SU-DHL-6 (cell line): ENCODE measurements around the gene CSNK2A3.

Source experiments
- H2AFZ ChIP-seq: fragments of 200-600 bp; sonication (generic); 2 replicates; pipeline ENCODE4 v1.6.1; 2014; ENCODE audit warnings: low read depth, mild to moderate bottlenecking, moderate library complexity, mixed read lengths, antibody characterized with exemption, low read length; ENCODE audit not compliant: severe bottlenecking
- H3F3A ChIP-seq: fragments of 200-600 bp; shearing (Covaris generic); 2 replicates; pipeline ENCODE4 v1.6.0; 2016; ENCODE audit warnings: antibody characterized with exemption, mild to moderate bottlenecking; ENCODE audit not compliant: insufficient read depth
- H3K27ac ChIP-seq: fragments of 200-600 bp; sonication (generic); 2 replicates; pipeline ENCODE4 v1.5.1; 2016; ENCODE audit warnings: low read depth, mild to moderate bottlenecking, low read length, moderate library complexity, mixed read lengths
- H3K27me3 ChIP-seq: fragments of 200-600 bp; sonication (generic), shearing (Covaris generic); 2 replicates; pipeline ENCODE4 v1.6.0; 2014; ENCODE audit warnings: mild to moderate bottlenecking, low read length
- H3K36me3 ChIP-seq: fragments of 200-600 bp; sonication (generic); 2 replicates; pipeline ENCODE4 v1.6.1; 2014; ENCODE audit warnings: mild to moderate bottlenecking, low read length, mixed read lengths
- H3K4me2 ChIP-seq: fragments of 300-600, 200-600 bp; shearing (Covaris generic), sonication (generic); 2 replicates; pipeline ENCODE4 v1.6.0; 2014; ENCODE audit warnings: low read length, low read depth, mild to moderate bottlenecking; ENCODE audit not compliant: poor library complexity, severe bottlenecking
- H3K4me3 ChIP-seq: fragments of 200-600 bp; sonication (generic); 2 replicates; pipeline ENCODE4 v1.5.1; 2014; ENCODE audit warnings: antibody characterized with exemption, low read length, mild to moderate bottlenecking, mixed read lengths; ENCODE audit not compliant: insufficient read depth, poor library complexity, severe bottlenecking
- H3K79me2 ChIP-seq: fragments of 200-600 bp; sonication (generic); 2 replicates; pipeline ENCODE4 v1.6.1; 2014; ENCODE audit warnings: mild to moderate bottlenecking, low read length, moderate library complexity; ENCODE audit not compliant: insufficient read depth
- H3K9ac ChIP-seq: fragments of 200-600 bp; sonication (generic); 2 replicates; pipeline ENCODE4 v1.7.0; 2014; ENCODE audit warnings: mild to moderate bottlenecking, low read length
- H3K9me2 ChIP-seq: fragments of 200-600 bp; sonication (generic); replicated peaks from 2 replicates; pipeline ENCODE4 v1.6.1; 2014; ENCODE audit warnings: low read length; ENCODE audit not compliant: insufficient read depth
- H3K9me3 ChIP-seq: fragments of 200-600 bp; sonication (generic); 2 replicates; pipeline ENCODE4 v1.6.1; 2014; ENCODE audit warnings: low read length, mixed read lengths; ENCODE audit not compliant: insufficient read depth
- H4K20me1 ChIP-seq: fragments of 200-600 bp; sonication (generic); 2 replicates; pipeline ENCODE4 v1.6.1; 2014; ENCODE audit warnings: low read depth, mild to moderate bottlenecking, antibody characterized with exemption, low read length, moderate library complexity, mixed read lengths
- CTCF ChIP-seq: fragments of 200-600 bp; sonication (generic); IDR thresholded peaks from one replicate; pipeline ENCODE4 v1.5.1; 2017; ENCODE audit warnings: antibody characterized with exemption, mild to moderate bottlenecking, low read length, moderate library complexity; ENCODE audit not compliant: insufficient read depth, poor library complexity, severe bottlenecking
- EZH2phosphoT487 ChIP-seq: fragments of 200-600 bp; sonication (generic), shearing (Covaris generic); conservative IDR thresholded peaks from 2 replicates; pipeline ENCODE4 v1.6.1; 2018; ENCODE audit warnings: mild to moderate bottlenecking, antibody characterized with exemption, low read length, moderate library complexity, mixed read lengths

CSNK2A3 gene

GRCh38 chr11:11394241-11394640 is 41.2 kb upstream of the CSNK2A3 start:
- Histone ChIP-seq H3K9ac (no peak overlapping the region), H3K9me3 (no peaks in the 10 kb centered on the region)

GRCh38 chr11:11391796-11392463 is 38.9 kb upstream of the CSNK2A3 start:
- H3K27ac ChIP-seq, result no peak overlapping the region
- H3K79me2 ChIP-seq, result no peaks in the 10 kb centered on the region
- H3K9ac ChIP-seq, result no peak overlapping the region
- H2AFZ ChIP-seq, result no peak overlapping the region
- no peak overlapping the region for H3K4me3 ChIP-seq
- no peaks in the 10 kb centered on the region for H4K20me1 ChIP-seq
- no peaks in the 10 kb centered on the region for H3K36me3 ChIP-seq
- H3F3A ChIP-seq, result no peaks in the 10 kb centered on the region
- TF ChIP-seq EZH2phosphoT487 (no peak), CTCF (no peak)
- no peaks in the 10 kb centered on the region; the same call in 1 of the 2 replicates for H3K27me3 ChIP-seq
- H3K9me3 ChIP-seq, result no peaks in the 10 kb centered on the region
- no peak overlapping the region for H3K4me2 ChIP-seq
- H3K9me2 ChIP-seq, result no peaks in the 10 kb centered on the region

More at GRCh38 chr11:11394241-11394640, 41.2 kb upstream of the CSNK2A3 start:
- Histone ChIP-seq H3K9me2 (no peaks in the 10 kb centered on the region), H3K79me2 (no peaks in the 10 kb centered on the region), H3F3A (no peaks in the 10 kb centered on the region), H3K36me3 (no peaks in the 10 kb centered on the region), H3K27ac (no peak overlapping the region), H4K20me1 (no peaks in the 10 kb centered on the region), H3K27me3 (no peaks in the 10 kb centered on the region), H3K4me2 (no peak overlapping the region), H3K4me3 (no peak overlapping the region), H2AFZ (no peak overlapping the region)
- TF ChIP-seq EZH2phosphoT487 (no peak), CTCF (no peak)

GRCh38 chr11:11391169-11391568 is 38.1 kb upstream of the CSNK2A3 start:
- no peak overlapping the region for H3K27ac ChIP-seq
- no peak overlapping the region for H3K4me2 ChIP-seq
- no peaks in the 10 kb centered on the region for H3K79me2 ChIP-seq
- no peaks in the 10 kb centered on the region; the same call in 1 of the 2 replicates for H3K27me3 ChIP-seq
- H3K9me3 ChIP-seq, result no peaks in the 10 kb centered on the region
- H4K20me1 ChIP-seq, result no peaks in the 10 kb centered on the region
- no peaks in the 10 kb centered on the region for H3F3A ChIP-seq
- TF ChIP-seq EZH2phosphoT487, result no peak
- no peak for TF ChIP-seq CTCF
- H3K36me3 ChIP-seq, result no peaks in the 10 kb centered on the region
- no peak overlapping the region for H3K9ac ChIP-seq
- H2AFZ ChIP-seq, result no peak overlapping the region
- H3K4me3 ChIP-seq, result no peak overlapping the region
- no peaks in the 10 kb centered on the region for H3K9me2 ChIP-seq
